KBM-7 (cell line): ENCODE measurements around the gene EHF.

Experiments
- DNase-seq: peaks from one replicate; pipeline ENCODE4 v3.0.0-alpha.2; 2015
- in situ Hi-C: fragments of 300-500 bp; cut with MboI; formaldehyde crosslinking; loops from 2 replicates; pipeline ENCODE4 v1.14.3; 2020; ENCODE audit warnings: low sequenced_read_pairs, low pct_unique_long_range_greater_than_20kb, mixed read lengths

The EHF gene

DNA sequence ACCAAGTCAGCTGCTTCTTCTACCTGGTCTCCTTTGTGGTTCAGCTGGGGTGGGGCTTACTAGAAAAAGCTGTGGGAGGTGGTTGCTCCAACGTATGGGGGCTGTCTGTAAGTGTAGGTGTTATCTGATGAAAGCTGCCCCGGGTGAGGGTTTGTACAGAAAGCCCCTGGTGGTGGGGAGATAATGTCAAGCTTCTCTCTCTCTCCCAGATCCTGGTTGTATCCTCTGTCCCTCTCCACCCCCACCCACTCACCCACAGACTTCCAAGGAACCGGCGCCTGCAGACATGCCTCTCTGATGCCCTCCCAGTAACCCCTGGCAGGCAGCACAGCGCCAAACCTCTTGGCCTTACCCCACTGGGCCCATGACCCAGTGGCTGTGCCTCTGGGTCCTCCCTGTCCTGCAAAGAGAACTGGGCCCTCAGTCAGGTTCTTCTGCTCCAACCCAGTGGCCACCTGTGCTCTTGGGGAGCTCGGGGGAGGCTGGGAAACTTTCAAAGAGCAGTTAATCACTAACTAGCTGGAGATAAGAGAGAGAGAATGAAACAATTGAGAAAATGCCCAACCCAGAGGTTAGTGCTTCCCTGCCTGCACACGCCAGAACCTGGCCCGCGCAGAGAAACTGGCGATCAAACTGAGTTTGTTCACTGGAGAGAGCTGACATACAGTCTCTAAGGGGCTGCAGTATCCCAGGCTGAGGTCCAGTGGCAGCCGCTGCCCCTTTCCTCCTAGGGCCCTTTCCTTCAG is 20.4 kb upstream of the EHF start:
- DNase-seq, result peak; percentile 42
- in situ Hi-C loops, result no loop called here

DNA sequence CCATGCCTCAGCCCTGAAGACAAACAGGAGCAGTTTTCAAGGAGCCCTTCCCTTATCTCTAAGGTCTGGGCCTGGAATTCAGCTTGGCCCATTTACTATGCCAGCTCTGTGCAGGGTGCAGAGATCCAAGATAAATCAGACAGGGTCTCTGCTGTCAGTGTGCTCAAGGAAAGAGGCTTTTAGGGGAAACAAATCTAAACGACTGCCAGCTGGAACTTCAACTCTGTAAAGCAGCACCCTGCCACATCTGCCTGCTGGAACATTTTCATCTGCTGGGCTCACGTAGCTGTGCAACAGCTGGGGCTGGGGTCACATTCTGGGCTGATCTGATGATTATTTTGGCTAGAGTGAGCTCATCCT is 19.8 kb upstream of the EHF start:
- in situ Hi-C loops, result no loop called here
- DNase-seq, result no peak

DNA sequence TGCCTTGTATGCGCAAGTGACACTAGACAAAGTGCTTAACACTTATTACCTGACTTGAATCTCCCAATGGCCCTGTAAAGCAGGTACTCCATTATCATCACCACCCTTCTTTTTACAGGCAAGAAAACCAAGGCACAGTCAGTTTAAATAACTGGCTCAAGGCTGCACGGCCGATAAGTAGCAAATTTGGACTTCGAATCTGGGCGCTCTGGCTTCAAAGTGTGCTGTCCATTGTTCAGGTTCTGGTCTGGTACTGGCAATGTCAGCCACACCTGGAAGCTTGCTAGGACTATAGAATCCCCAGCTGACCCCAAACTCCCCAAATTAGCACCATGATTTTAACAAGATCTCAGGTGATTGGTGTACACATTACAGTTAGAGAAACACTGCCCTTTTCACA is 19.3 kb upstream of the EHF start:
- in situ Hi-C loops, result no loop called here
- DNase-seq, result no peak

DNA sequence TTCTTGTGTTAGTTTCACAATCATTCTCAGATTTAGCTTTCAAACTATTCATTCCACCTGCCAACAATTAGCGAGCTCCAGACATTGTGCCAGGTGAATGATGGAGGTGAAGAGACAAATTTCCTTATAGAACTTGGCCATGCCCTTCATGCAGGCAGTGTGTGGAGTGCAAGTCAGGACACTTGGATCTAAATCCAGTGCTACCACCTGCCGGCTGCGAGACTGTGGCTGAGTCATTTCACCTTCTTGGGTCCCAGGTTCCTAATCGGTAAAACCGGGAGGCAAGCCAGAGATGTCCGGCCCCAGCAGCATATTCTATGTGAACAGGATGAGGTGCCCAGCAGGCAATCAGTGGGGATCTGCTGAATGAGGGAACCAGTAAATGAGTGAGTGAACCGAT is 18.6 kb upstream of the EHF start:
- DNase-seq, result no peak
- in situ Hi-C loops, result no loop called here

DNA sequence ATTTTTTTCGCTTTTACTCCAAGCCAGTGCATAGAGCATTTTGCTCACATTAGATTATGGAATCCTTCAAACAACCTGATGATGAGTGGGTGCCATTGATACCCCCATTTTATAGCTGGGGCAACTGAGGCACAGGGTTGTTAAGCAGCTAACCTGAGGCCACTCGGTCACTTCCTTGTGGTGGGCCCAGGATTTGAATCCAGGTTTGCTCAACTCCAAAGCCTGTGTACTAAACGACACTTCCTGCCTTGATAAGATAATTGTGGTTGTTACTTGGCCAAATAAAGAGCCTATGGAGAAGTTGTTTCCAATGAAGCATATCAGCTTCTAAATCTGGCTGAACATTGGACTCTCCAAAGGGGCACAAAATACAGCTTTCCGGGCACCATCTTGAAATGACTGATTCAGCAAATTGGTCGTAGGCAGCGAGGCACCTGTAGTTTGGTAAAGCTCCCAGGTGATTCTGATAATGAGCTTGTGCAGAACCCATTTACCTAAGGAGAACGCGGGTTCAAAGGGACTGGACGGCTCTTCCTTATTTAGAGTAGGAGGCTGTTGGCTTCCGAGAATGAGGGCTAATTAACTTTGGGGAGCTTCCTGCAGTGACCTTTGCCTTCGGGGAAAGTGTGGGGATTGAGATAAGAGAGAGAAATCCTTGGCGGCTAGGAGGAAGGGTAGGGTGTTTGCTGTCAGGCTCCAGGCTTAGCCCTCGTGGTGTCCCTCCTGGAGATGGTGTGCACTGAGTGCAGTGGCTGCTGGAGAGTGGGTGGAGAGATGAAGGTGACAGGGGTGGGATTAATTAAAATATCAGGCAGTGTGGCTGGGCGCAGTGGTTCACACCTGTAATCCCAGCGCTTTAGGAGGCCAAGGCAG is 17.5 kb upstream of the EHF start:
- in situ Hi-C loops, result no loop called here
- peak; percentile 54 for DNase-seq

DNA sequence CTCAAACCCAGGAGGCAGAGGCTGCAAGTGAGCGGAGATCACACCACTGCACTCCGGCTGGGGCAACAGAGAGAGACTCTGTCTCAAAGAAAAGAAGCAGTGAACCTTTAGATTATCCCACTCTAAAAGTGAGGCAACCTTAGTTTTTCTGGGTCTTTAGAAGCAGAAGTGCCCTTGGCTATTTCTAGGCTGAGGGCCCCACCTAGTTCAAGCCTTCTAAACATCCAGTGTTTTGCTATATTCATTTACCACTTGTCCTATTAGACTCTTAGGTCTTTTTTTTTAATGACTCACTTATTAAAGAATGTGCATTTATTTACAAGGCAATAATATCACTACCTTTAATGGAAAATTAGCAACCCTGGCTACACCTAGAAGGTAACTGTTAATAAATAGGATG is 16.7 kb upstream of the EHF start:
- in situ Hi-C loops, result no loop called here
- no peak for DNase-seq

DNA sequence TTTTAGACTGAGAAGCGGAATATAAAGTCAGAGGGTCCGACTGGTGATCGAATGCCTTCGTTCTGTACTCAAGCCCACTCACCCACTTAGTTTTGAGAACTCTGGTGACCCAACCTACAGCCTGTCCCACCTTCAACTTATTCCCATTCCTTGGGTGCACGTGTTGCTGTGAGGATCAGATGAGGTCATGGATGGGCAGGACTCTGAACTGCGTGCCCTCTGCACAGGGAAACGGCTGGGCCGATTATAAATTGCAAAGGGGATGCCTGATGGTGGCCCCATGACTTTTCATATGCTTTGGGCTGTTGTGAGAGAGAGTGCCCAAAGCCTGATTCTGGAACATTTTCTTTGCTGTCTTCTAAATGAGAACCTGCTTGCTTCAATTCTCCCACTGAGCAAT is 16.0 kb upstream of the EHF start:
- in situ Hi-C loops, result no loop called here
- DNase-seq, result no peak

DNA sequence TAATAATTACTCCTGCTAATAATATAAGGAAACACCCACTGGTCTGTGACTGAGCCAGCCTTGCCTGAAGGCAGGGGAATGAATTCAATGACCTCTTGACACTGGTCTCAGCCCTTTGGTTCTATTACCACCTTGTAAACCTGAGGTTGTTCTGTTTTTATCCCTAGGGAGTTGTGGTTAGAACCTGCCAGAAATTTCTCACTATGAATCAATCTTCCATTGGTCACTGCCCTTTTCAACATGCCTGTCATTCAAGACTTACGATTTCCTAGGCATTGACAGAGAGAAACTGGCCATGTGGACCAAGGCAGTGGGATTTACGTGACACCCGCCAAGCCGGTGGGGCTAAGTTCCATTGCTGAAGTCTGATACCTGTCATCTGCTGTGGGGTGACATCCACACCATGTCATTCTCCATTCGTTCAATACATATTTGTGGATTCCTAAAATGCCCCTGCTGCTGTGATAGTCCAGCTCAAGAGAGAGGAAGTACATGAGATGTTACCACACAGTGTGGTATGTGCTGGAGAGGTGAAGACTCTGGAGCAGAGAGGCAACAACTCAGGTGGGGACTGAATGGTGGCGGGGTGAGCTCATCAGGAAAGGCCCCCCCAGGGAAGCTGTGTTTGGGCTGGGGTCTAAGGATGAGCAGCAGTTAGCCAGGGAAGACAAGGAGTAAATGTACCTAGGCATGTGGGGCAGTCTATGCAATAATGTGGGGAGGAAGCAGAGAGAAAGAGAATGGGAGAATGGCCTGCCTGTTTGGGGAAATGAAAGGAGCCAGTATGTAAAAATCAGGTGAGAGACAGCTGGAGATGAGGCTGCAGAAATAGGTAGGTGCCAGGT is 15.2 kb upstream of the EHF start:
- no peak for DNase-seq
- in situ Hi-C loops, result no loop called here

DNA sequence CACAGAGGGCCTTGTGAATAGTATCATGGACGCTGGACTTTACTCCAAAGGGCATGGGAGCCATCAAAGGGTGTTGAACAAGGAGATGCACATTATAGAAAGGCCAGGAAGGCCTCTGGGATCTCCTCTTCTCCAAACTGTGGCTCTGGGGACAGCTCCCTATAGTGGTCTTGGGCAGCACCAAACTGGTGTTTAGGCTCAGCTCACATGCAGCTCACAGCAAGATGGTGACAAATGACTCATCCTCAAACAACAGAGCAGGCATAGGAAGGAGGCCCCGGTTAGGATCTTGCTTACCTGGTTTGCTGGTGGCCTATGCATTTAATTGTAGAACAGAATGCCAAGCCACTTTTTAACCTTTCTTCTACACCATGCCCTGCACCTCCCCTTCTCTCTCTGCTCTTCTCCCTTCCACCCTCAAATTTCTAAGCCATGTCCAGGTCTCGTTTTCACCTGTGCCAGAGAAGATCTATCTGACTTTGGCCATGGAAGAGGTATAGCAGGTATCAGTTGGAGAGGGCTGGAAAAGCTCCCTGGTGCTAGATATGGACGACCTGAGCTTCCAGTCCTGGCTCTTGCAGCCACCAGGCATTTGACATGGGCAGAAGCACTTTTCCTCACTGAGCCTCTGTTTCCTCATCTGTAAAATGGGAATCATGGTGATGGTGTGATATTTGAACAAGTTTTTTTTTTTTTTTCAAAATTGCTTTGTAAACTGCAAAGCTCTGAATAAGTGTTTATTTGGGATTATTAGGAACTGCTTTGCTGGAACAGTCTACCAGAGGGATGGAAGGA is 14.4 kb upstream of the EHF start:
- in situ Hi-C loops, result no loop called here
- DNase-seq, result no peak

DNA sequence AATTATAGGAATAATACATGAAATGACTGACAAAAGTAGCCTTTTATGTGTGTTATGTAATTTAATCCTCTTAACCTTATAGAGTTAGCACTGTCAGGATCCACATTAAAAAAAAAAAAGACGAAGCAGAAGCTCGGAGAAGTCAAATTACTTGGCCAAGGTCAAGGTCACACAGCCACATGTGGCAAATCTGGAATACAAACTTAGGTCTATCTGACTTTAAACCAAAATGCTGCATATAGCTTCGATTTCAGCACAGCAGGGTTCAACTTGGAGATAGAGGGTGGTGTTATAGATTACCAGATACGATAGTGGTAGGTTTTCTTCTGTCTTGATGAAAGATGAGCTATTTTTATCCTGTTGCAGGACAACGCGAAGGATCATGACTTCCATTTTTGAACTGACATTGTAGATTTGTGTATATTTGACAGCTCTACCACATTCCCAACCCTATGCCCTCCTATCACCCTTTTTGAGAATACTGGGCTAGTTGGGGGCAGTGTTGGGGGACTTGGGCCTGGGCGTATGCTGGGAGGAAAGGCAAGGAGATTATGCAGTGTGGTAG is 11.6 kb upstream of the EHF start:
- in situ Hi-C loops, result no loop called here
- no peak for DNase-seq

DNA sequence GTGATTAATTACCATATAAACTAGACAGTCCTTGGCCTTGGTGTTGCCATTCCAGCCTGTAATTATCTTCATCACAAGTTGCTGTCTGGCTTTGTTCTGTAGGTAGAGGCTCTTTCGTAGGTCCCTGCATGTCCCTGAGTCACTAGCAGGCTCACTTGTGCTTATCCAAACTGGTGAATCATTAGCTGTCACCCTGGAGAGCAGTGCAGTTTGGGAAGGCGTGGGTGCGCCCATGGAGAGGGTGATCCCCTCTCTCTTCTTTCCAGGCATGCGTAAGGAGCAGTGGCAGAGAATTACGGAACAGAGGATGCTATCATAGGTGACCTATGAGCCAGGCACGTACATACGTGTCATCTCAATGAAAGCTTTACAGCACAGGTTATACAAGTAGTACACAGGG is 11.0 kb upstream of the EHF start:
- no peak for DNase-seq
- in situ Hi-C loops, result no loop called here

DNA sequence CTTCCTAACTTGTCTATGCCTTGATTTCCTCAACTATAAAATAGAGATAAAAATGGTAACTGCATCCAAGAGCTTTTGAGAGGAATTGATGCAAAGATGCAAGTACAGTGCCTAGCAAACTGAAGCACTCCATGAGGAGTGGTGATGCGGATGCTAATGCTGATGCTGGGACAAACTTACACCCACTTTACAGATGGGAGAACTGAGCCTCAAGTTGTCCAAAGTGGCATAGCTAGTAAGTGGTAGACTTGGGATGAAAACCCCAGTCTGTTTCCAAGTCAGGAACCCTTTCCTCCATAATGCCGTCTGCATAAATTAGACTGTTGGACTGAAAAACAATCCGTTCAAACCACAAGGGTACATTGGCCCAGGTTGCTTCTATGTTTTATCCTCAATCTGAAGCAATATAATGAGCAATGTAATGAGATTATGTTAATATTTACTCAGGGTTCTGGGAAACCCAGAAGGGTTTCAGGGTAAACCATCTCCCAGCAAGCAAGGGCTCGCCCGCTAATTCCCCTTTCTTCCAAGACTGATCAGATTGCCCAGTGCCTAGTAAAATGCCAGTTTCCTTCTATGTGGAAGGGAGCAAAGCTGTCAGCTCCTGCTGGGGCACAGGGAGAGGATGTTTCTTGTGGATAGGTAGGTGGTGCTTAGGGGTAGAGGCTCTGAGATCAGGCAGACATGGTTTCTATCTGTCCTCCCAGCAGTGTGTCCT is 10.4 kb upstream of the EHF start:
- no peak for DNase-seq
- in situ Hi-C loops, result no loop called here

DNA sequence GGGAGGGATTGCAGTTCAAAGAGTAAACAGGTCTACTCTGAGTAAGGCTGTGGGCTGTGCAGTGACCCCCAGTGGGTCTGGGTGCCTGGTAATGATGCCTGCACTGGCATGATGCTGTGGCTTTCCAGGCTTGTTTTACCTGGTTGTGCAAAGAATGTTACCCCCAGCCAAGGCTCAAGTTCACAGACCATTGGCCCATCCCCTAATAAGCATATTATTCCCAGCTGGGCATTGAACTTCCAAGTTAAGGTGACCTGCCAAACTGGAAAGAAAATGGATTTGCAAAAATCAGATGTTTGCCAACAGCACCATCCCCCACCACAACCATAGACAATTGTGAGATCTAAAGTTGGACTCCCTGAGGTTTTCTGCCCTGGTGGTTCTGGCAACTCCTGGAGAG is 7.9 kb upstream of the EHF start:
- DNase-seq, result no peak
- in situ Hi-C loops, result no loop called here

DNA sequence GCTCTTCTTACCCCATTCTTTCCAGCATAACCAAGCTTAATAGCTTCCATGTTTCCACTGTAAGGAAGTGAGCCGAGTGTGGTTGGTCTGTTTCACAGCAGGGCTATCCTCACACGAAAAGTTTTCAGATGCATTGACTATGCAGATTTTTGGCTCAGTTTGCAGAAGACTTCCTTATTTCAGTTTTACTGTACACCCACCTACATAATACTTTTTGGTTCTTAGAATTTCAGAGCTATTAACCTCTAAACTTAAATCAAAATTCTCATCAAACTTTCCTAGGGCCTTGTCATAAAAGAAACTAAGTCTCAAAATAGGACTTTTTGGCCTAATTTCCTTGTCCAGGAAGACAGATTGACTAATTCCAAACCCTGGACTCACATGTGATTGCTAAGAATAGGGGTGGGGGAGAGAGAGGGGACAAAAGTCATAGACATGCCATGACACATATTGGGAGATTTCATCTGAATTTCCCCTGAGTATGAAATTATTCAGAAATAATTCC is 7.3 kb upstream of the EHF start:
- in situ Hi-C loops, result no loop called here
- peak; percentile 75 for DNase-seq

DNA sequence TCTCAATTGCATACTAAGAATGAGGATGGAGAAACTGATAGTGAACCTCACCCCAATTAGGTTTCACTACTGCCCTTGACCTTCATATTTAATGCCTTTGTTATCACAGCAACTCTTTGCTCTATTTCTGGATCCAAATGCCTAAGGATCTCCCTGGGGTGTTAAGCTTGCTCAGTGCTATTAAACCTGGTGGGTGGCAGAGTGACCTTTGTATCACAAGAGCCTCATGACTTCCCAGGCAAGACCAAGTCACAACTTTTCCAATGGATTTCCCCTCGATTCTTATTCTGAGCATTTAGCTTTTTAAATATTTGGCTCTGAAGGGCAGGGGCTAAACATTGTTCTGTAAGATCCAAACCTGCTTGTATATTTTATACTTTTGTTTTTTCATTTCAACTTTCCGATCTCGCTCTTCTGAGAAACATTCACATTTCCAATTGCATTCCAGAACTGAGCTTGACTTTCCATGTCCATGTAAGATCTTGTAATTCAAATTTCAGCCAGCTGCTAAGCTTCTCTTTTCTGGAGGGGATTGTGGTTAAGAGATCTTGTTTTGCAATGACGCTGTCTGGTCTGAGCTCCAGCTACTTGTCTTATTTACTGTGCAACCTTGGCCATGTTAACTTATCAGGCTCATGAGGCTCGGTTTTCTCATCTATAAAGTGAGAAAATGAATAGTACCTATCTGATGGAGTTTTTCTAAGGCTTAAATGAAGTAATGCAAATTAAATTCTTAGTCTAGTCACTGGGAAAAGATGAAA is 6.4 kb upstream of the EHF start:
- peak; percentile 57 for DNase-seq
- in situ Hi-C loops, result no loop called here

DNA sequence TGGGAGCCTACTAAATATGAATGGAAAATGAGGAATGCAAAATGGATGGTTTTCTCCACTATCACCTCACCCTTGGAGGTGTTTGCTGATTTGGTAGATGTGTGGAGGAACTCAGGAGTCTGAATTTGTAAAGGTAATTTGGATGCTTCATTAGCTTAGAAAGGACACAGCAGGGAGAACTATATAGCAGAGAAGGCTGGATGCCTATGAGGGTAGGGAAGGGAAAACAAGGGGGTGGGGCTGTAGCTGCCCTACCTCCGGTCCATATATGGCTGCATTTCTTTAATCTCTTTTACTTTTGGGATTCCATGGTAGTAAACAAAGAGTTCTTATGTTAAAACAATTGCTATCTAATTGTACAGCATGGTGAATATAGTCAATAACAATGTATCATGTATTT is 4.8 kb upstream of the EHF start:
- no peak for DNase-seq
- in situ Hi-C loops, result no loop called here

DNA sequence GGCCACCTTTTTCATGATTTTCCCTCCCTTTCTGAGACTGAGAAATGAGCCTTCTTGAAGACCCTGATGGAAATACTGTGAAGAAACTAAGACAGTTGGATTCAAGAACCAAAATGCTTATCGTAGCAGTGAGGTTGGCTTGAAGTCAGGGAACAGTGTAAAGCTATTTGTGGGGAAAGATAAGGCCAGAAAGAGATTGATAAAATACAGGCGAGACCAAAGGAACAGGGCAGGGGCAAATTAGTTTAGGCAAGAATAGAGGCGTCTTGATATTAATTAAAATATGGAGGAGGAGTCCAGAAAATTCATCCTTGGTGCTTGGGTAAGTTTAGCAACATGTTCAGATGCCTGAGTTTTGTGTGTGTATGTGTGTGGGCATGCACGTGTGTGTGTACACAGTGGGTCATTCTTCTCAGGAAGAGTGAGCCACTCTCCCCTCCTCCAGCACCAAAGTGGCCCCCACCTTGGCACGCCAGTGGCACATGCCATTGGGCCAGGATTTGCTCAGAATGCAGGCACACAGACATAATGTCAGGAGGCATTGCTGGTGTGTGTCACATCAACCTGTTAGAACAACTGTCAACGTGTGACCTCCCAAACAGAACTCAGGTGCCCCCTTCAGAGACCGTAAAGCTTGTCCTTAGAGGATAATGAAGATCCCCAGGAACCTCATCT is 3.9 kb upstream of the EHF start:
- in situ Hi-C loops, result no loop called here
- no peak for DNase-seq
